PC-3 (cell line): Measurements from ENCODE around the gene LUC7L2.

Source experiments
- EZH2 ChIP-seq: fragments of 300-600 bp; sonication (generic); IDR thresholded peaks from one replicate; pipeline ENCODE4 v1.6.1; 2017; ENCODE audit warnings: antibody characterized with exemption, mild to moderate bottlenecking, low read length; ENCODE audit not compliant: unreplicated experiment
- EZH2phosphoT487 ChIP-seq: fragments of 300-600 bp; sonication (generic); IDR thresholded peaks from 2 replicates; pipeline ENCODE4 v1.6.1; 2018; ENCODE audit warnings: mild to moderate bottlenecking, antibody characterized with exemption, low read length, borderline replicate concordance
- TF ChIP-seq, protein P1 (sequence below): fragments of 300-600 bp; sonication (generic); conservative IDR thresholded peaks from 2 replicates; pipeline ENCODE4 v1.5.1; 2017; ENCODE audit warnings: antibody characterized with exemption, low read depth, mild to moderate bottlenecking, low read length

GRCh38 chr7:139393621-139394211, 34.0 kb downstream of the LUC7L2 start:
- TF ChIP-seq, protein P1, sequence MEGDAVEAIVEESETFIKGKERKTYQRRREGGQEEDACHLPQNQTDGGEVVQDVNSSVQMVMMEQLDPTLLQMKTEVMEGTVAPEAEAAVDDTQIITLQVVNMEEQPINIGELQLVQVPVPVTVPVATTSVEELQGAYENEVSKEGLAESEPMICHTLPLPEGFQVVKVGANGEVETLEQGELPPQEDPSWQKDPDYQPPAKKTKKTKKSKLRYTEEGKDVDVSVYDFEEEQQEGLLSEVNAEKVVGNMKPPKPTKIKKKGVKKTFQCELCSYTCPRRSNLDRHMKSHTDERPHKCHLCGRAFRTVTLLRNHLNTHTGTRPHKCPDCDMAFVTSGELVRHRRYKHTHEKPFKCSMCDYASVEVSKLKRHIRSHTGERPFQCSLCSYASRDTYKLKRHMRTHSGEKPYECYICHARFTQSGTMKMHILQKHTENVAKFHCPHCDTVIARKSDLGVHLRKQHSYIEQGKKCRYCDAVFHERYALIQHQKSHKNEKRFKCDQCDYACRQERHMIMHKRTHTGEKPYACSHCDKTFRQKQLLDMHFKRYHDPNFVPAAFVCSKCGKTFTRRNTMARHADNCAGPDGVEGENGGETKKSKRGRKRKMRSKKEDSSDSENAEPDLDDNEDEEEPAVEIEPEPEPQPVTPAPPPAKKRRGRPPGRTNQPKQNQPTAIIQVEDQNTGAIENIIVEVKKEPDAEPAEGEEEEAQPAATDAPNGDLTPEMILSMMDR = no peak
- no peak for TF ChIP-seq EZH2
- no peak for TF ChIP-seq EZH2phosphoT487
